ENCODE data around the gene SLC6A20. TPM values are rescaled to one million over a fixed set of nuclear protein-coding genes. Genes with fewer than 3 reads are reported as not detected.

The SLC6A20 gene
- total RNA-seq, 4 donors from 2014 or later: 0.38 to 0.55 (median 0.44) TPM; not detected in 1

DNA sequence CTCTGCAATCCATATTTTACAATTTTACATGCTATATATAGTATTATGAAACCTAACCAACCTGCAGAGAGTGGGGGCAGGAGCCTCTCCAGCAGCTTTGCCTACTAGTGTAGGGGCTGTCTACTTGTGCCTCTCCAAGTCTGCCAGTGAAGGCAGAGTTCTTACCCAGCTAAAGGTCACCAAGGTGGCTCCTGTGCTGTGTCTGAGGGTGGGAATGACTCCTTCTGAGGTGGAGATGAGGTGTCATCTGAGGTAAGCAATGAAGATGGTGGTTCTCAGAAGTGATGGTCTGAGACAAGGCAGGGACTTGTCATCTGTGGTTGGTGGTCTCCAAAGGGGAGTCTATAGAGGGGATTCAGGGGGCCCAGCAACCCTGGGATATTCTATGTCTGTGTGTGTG lies 59.6 kb downstream of the SLC6A20 start:
- DNase-seq (ENCODE audit: low spot score in 2 of 2): no peak
- no peak overlapping the region for H3K4me3 ChIP-seq (ENCODE audit: low read depth, poor library complexity, severe bottlenecking)
- TF ChIP-seq, protein P1, sequence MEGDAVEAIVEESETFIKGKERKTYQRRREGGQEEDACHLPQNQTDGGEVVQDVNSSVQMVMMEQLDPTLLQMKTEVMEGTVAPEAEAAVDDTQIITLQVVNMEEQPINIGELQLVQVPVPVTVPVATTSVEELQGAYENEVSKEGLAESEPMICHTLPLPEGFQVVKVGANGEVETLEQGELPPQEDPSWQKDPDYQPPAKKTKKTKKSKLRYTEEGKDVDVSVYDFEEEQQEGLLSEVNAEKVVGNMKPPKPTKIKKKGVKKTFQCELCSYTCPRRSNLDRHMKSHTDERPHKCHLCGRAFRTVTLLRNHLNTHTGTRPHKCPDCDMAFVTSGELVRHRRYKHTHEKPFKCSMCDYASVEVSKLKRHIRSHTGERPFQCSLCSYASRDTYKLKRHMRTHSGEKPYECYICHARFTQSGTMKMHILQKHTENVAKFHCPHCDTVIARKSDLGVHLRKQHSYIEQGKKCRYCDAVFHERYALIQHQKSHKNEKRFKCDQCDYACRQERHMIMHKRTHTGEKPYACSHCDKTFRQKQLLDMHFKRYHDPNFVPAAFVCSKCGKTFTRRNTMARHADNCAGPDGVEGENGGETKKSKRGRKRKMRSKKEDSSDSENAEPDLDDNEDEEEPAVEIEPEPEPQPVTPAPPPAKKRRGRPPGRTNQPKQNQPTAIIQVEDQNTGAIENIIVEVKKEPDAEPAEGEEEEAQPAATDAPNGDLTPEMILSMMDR (IDR thresholded peaks at IDR 0.05): no peak
- TF ChIP-seq POLR2A (IDR thresholded peaks at IDR 0.05): no peak
- intact Hi-C loops (cut with DNase I; ENCODE audit: low total_unique reads): no loop called here

DNA sequence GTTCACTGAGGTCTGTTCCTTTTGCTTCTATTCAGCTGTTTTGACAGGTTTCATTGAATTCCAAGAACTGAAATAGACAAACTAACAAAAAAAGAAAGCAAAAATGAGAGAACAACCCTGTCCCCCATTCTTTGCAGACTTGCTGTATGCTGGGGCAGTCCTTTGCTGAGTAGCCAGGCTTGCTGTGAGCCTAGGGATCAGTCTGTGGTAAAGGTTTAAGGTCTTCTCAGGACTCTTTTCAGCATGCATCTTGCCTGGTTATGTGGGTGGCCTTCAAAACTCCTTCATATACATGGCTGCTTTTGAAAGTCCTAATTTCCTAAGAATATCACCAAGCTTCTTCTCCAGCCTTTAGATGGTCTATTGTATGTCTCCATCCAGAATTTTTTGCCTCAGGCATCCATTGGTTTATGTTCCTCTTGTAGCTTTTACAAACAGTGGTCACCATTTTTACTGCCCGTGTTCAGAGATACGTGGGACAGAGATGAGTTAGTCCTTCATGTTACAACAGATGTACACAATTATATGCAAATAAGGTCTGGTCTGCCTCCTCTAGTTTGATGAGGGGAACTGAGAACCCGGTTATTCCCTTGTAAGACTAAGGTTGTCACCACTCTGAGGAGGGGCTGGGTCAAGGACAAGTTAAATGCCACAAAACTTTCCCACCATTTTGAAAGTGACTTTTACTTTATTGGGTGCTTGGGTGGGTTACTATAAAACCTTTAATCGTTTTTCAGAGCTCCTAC lies 65.8 kb downstream of the SLC6A20 start:
- no peak for DNase-seq (ENCODE audit: low spot score in 2 of 2)
- TF ChIP-seq, protein P1 (IDR thresholded peaks at IDR 0.05): no peak
- TF ChIP-seq POLR2A (IDR thresholded peaks at IDR 0.05): no peak
- no peak overlapping the region for H3K4me3 ChIP-seq (ENCODE audit: low read depth, poor library complexity, severe bottlenecking)
- intact Hi-C loops (cut with DNase I; ENCODE audit: low total_unique reads): no loop called here
- WGBS, 2 donors: 78 to 82% methylated on average over 4 of the region's 4 CpGs

DNA sequence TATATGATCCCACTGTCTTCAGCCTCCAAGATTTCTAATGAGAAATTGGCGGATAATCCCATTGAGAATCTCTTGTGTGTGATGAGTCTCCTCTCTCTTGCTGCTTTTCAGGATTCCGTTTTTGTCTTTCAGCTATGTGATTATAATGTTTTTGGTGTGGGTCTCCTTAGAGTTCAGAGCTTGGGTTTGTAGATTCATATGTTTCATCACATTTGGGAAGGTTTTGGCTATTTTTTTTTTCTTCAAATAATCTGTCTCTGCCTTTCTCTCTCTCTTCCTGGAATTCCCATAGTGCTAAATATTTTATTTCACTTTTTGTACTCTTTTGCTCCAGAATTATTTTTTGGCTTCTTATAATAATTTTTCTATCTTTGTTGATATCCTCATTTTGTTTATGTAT lies 66.7 kb downstream of the SLC6A20 start:
- intact Hi-C loops (cut with DNase I; ENCODE audit: low total_unique reads): no loop called here
- WGBS, 2 donors: 96 to 99% methylated on average over 2 of the region's 2 CpGs
- no peak overlapping the region for H3K4me3 ChIP-seq (ENCODE audit: low read depth, poor library complexity, severe bottlenecking)
- TF ChIP-seq, protein P1 (IDR thresholded peaks at IDR 0.05): no peak
- no peak for TF ChIP-seq POLR2A (IDR thresholded peaks at IDR 0.05)
- no peak for DNase-seq (ENCODE audit: low spot score in 2 of 2)

DNA sequence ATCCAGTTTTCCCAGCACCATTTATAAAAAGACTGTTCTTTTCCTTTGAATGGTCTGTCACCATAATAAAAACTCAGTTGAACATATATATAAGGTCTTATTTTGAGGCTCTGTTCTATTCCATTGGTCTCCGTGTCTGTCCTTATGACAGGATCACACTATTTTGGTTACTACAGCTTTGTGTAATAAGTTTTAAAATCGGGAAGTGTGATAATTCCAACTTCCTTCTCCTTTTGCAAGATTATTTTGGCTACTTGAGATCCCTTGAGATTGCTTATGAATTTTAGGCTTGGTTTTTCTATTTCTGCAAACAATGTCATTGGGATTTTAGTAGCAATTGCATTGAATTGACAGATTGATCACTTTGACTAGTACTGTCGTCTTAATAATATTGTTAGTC lies 71.4 kb downstream of the SLC6A20 start:
- TF ChIP-seq, protein P1 (IDR thresholded peaks at IDR 0.05): no peak
- TF ChIP-seq POLR2A (IDR thresholded peaks at IDR 0.05): no peak
- intact Hi-C loops (cut with DNase I; ENCODE audit: low total_unique reads): no loop called here
- WGBS, 2 donors: 83 to 91% methylated on average over 3 of the region's 3 CpGs
- DNase-seq (ENCODE audit: low spot score in 2 of 2): no peak
- H3K4me3 ChIP-seq (ENCODE audit: low read depth, poor library complexity, severe bottlenecking): no peak overlapping the region

DNA sequence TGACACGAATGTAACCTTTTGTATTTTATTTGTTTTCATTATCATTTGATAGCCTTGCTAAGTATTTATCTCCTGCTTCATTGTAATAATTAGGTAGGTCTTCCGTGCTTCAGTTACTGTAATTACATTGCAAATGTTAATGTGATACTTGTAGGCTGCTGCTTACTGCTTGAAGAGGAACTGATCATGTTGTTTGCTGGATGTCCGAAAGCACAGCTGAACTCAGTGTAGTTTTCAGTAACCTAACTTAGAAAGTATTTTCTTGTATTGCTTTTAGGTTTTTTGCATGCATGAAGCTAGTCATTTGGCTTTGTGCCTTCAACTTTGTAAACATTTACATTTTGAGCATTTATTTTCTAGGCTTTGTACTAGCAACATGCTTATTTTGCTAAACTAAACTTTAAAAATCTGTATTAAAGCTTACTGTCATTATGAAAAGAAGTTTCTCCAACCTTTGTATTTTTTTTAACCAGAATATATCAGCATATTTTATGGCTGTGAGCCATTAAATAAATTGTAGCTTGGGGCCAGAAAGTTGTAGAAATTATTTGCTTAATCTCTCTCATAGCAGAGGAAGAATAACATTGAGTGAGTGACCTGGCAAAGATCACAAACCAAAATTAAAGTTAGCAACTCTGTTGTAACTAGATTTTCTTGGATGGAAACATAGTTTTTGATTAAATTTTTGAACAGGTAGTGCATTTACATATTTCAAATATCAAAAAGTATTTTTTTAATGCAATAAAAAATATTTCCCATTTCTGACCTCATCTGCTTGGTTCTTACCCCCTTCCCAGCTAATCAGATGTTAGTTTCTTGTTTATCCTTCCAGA lies 76.5 kb downstream of the SLC6A20 start:
- no peak for DNase-seq (ENCODE audit: low spot score in 2 of 2)
- TF ChIP-seq POLR2A (IDR thresholded peaks at IDR 0.05): no peak
- TF ChIP-seq, protein P1 (IDR thresholded peaks at IDR 0.05): no peak
- no peak overlapping the region for H3K4me3 ChIP-seq (ENCODE audit: low read depth, poor library complexity, severe bottlenecking)
- WGBS, 2 donors: 83 to 86% methylated on average over 3 of the region's 3 CpGs
- intact Hi-C loops (cut with DNase I; ENCODE audit: low total_unique reads): no loop called here

Data from lower leg skin (tissue), 4 donors.